ENCODE data around the gene AMIGO1.

AMIGO1 gene, protein sequence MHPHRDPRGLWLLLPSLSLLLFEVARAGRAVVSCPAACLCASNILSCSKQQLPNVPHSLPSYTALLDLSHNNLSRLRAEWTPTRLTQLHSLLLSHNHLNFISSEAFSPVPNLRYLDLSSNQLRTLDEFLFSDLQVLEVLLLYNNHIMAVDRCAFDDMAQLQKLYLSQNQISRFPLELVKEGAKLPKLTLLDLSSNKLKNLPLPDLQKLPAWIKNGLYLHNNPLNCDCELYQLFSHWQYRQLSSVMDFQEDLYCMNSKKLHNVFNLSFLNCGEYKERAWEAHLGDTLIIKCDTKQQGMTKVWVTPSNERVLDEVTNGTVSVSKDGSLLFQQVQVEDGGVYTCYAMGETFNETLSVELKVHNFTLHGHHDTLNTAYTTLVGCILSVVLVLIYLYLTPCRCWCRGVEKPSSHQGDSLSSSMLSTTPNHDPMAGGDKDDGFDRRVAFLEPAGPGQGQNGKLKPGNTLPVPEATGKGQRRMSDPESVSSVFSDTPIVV

GRCh38 chr1:109509176-109510134 is at the start of gene AMIGO1:
Gene AMIGO1 (minus strand): TSS chr1:109509727. CDS start chr1:109508912, 815 bp downstream.
- peaks cover 14% of the 10 kb centered on the region for H3K4me1 Mint-ChIP-seq (ENCODE audit: low read depth)
- H3K27me3 Mint-ChIP-seq (ENCODE audit: low read depth) = peaks cover 50% of the 10 kb centered on the region
- DNase-seq (ENCODE audit: low spot score) = peak; percentile 56
- H3K27ac Mint-ChIP-seq = peak within 1 kb of the TSS; percentile 13
- peaks cover 4% of the 10 kb centered on the region for H3K36me3 Mint-ChIP-seq (ENCODE audit: low read depth)
- no peaks in the 10 kb centered on the region for H3K9me3 Mint-ChIP-seq
- peak within 1 kb of the TSS; percentile 82 for H3K4me3 Mint-ChIP-seq

DNA sequence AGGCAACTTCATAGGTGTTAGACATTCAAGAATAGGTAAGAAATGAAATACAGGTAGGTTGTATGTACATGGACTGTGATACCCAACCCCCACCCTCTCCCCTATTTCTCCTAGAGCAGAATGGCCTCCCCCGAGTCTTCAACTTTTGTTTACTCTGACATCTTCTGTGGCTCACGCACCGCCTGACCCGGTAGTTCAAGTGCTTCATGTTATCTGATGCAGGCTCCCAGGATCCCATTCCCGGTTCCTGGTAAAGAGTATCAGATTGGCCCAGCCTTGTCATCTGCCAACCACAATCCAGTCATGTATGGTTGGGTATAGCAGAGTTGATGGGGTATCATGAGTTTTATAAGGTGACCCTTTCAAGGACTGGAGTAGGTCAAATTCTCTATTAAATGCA is 48.0 kb upstream of the AMIGO1 start:
- H3K4me1 Mint-ChIP-seq (ENCODE audit: low read depth) = peaks cover 37% of the 10 kb centered on the region
- no peak overlapping the region for H3K4me3 Mint-ChIP-seq
- H3K27ac Mint-ChIP-seq = no peak overlapping the region
- no peaks in the 10 kb centered on the region for H3K27me3 Mint-ChIP-seq (ENCODE audit: low read depth)
- no peaks in the 10 kb centered on the region for H3K9me3 Mint-ChIP-seq
- H3K36me3 Mint-ChIP-seq (ENCODE audit: low read depth) = peaks cover 10% of the 10 kb centered on the region
- no peak for DNase-seq (ENCODE audit: low spot score)

GRCh38 chr1:109556563-109556962 is 47.0 kb upstream of the AMIGO1 start:
- H3K4me3 Mint-ChIP-seq = no peak overlapping the region
- no peak for DNase-seq (ENCODE audit: low spot score)
- no peaks in the 10 kb centered on the region for H3K27me3 Mint-ChIP-seq (ENCODE audit: low read depth)
- H3K27ac Mint-ChIP-seq = no peak overlapping the region
- peaks cover 12% of the 10 kb centered on the region for H3K36me3 Mint-ChIP-seq (ENCODE audit: low read depth)
- peaks cover 30% of the 10 kb centered on the region for H3K4me1 Mint-ChIP-seq (ENCODE audit: low read depth)
- no peaks in the 10 kb centered on the region for H3K9me3 Mint-ChIP-seq

- Mint-ChIP-seq H3K27ac (peak within 1 kb of the TSS; percentile 99), H3K4me1 (ENCODE audit: low read depth) (peaks cover 33% of the 10 kb centered on the region), H3K9me3 (no peaks in the 10 kb centered on the region), H3K27me3 (ENCODE audit: low read depth) (no peaks in the 10 kb centered on the region), H3K4me3 (peak within 1 kb of the TSS; percentile 98), H3K36me3 (ENCODE audit: low read depth) (peaks cover 16% of the 10 kb centered on the region)
- peak; percentile 96 for DNase-seq (ENCODE audit: low spot score)
These were observed 39.1 kb upstream of the AMIGO1 start, which contains the start of gene GNAI3 for GRCh38 chr1:109548321-109549267. Gene GNAI3 (plus strand): TSS chr1:109548615. CDS start chr1:109548721, 106 bp downstream.

- peaks cover 31% of the 10 kb centered on the region for H3K4me1 Mint-ChIP-seq (ENCODE audit: low read depth)
- no peak for DNase-seq (ENCODE audit: low spot score)
- peaks cover 13% of the 10 kb centered on the region for H3K36me3 Mint-ChIP-seq (ENCODE audit: low read depth)
- peak overlapping the region; percentile 98 for H3K4me3 Mint-ChIP-seq
- H3K27me3 Mint-ChIP-seq (ENCODE audit: low read depth) = no peaks in the 10 kb centered on the region
- H3K27ac Mint-ChIP-seq = peak overlapping the region; percentile 99
- no peaks in the 10 kb centered on the region for H3K9me3 Mint-ChIP-seq
These were observed 38.2 kb upstream of the AMIGO1 start for GRCh38 chr1:109547463-109548320.

DNA sequence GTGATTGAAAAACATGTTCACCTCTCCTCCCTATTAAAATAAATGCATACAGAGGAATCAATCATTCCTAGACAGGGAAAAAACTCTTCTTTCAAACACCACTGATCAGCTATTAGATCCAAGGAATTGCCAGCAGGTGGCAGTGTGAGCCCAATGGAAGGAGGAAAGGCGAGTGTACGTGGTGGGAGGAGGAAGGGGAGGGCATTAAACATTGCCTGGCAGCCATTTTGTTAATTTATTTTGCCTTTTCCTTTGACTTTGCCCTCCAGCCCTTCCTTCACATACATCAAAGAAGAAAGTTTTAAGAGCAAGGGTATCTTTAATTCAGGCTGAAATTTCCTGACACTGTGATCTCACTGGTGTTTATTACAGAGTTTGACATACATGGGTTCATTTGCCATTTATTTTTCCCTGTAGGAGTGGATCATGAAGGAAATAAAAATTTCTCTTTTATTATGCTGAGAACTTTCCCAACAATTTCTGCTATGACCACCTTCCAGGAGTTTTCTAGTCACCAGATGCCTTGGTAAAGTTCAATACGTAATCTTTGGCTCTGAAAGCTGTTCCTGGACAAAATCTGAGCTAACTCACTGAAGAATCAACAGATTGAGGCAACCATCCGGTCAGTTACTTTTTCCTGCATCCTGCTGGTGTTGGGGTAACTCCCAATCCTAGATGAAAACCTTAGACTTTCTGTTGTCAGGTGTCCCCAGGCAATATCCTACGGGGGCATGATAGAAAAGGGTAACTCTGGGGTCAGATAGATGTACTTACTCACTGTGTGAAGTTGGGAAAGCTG is 37.0 kb upstream of the AMIGO1 start:
- Mint-ChIP-seq H3K27me3 (ENCODE audit: low read depth) (no peaks in the 10 kb centered on the region), H3K36me3 (ENCODE audit: low read depth) (peaks cover 11% of the 10 kb centered on the region), H3K27ac (peak overlapping the region; percentile 99), H3K9me3 (no peaks in the 10 kb centered on the region), H3K4me1 (ENCODE audit: low read depth) (peaks cover 30% of the 10 kb centered on the region), H3K4me3 (peak overlapping the region; percentile 98)
- peak; percentile 78 for DNase-seq (ENCODE audit: low spot score)

DNA sequence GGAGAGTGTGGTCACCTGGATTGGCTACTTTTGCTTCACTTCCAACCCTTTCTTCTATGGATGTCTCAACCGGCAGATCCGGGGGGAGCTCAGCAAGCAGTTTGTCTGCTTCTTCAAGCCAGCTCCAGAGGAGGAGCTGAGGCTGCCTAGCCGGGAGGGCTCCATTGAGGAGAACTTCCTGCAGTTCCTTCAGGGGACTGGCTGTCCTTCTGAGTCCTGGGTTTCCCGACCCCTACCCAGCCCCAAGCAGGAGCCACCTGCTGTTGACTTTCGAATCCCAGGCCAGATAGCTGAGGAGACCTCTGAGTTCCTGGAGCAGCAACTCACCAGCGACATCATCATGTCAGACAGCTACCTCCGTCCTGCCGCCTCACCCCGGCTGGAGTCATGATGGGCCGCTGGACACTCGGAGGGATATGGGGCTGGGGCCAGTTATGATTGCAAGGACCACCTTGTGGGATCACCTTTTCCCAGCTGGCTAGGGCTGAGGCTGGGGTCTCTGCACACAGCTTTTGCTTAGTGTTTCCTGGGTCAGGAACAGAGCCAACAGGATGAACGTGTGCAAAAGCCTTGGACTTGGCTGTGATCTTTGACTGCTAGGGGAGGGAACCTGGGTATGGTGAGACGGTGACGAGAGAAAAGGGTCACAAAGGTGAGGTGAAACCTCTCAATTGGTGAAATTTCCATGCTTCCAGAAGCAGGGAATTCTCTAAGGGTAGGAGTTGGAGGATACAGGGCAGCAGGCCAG is 34.6 kb upstream of the AMIGO1 start:
- no peak for DNase-seq (ENCODE audit: low spot score)
- Mint-ChIP-seq H3K27me3 (ENCODE audit: low read depth) (no peaks in the 10 kb centered on the region), H3K36me3 (ENCODE audit: low read depth) (peaks cover 7% of the 10 kb centered on the region), H3K4me3 (no peak overlapping the region), H3K27ac (peak overlapping the region; percentile 48), H3K9me3 (no peaks in the 10 kb centered on the region), H3K4me1 (ENCODE audit: low read depth) (peaks cover 16% of the 10 kb centered on the region)

GRCh38 chr1:109543283-109543987 is 33.9 kb upstream of the AMIGO1 start:
- Mint-ChIP-seq H3K27me3 (ENCODE audit: low read depth) (no peaks in the 10 kb centered on the region), H3K36me3 (ENCODE audit: low read depth) (peaks cover 2% of the 10 kb centered on the region), H3K4me1 (ENCODE audit: low read depth) (peaks cover 13% of the 10 kb centered on the region), H3K4me3 (no peak overlapping the region), H3K27ac (no peak overlapping the region), H3K9me3 (no peaks in the 10 kb centered on the region)
- DNase-seq (ENCODE audit: low spot score) = no peak

DNA sequence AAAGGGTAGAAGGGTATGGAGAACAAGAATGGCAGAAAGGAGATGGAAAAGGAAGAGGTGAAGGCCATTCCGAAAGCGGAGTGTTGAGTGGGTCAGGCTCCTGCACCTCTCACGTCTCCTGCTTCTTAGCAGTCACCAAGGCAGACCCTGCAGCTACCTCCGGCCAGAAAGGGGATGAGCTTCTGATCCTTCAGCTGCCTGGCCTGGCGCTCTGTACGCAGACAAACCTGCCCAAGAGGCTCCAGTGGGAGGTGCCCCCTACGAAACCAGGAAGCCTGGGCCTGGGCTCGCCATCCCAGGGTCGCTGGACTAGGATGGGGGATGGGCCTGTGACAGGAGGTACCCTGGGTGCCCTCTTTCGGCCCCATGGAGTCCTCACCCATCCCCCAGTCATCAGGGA is 33.1 kb upstream of the AMIGO1 start:
- no peak for DNase-seq (ENCODE audit: low spot score)
- Mint-ChIP-seq H3K27ac (no peak overlapping the region), H3K9me3 (no peaks in the 10 kb centered on the region), H3K36me3 (ENCODE audit: low read depth) (no peaks in the 10 kb centered on the region), H3K4me1 (ENCODE audit: low read depth) (peaks cover 13% of the 10 kb centered on the region), H3K27me3 (ENCODE audit: low read depth) (no peaks in the 10 kb centered on the region), H3K4me3 (no peak overlapping the region)

DNA sequence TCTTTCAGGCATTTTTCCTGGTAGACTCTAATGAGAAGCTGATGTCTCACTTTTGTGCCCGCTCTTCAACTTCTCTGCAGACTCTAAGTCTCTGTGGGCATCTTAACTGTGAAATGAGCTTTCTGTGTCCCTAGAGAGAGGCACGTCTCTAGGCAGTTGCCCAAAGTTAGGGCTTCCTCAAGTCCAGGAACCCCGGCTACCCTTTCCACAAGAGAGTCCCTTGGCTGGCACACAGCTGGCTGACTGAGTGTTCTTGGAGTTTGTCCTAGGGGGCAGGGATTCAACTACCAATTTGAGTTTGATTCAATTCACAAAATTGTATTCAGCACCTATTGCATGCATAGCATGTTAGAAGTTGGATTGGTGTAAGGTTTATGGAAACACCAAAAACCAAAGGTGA is 31.6 kb upstream of the AMIGO1 start:
- no peak for DNase-seq (ENCODE audit: low spot score)
- H3K9me3 Mint-ChIP-seq = no peaks in the 10 kb centered on the region
- no peak overlapping the region for H3K27ac Mint-ChIP-seq
- no peaks in the 10 kb centered on the region for H3K27me3 Mint-ChIP-seq (ENCODE audit: low read depth)
- H3K36me3 Mint-ChIP-seq (ENCODE audit: low read depth) = no peaks in the 10 kb centered on the region
- H3K4me1 Mint-ChIP-seq (ENCODE audit: low read depth) = peaks cover 4% of the 10 kb centered on the region
- no peak overlapping the region for H3K4me3 Mint-ChIP-seq

- Mint-ChIP-seq H3K9me3 (no peaks in the 10 kb centered on the region), H3K4me1 (ENCODE audit: low read depth) (no peaks in the 10 kb centered on the region), H3K27me3 (ENCODE audit: low read depth) (no peaks in the 10 kb centered on the region), H3K4me3 (no peak within 1 kb of the TSS), H3K36me3 (ENCODE audit: low read depth) (no peaks in the 10 kb centered on the region), H3K27ac (no peak within 1 kb of the TSS)
- DNase-seq (ENCODE audit: low spot score) = no peak
These were observed 30.1 kb upstream of the AMIGO1 start, which contains the start of gene GPR61 for GRCh38 chr1:109539676-109540075. Gene GPR61 (plus strand): TSS chr1:109539872. CDS start chr1:109543023, 3,151 bp downstream.

All from T-helper 2 cell treated with Interferon-gamma antibody and Interleukin-4, amounts not matched to agents 5 μg/mL and 100 μg/mL, for 36 hours (primary cell).